T-helper 1 cell treated with Interleukin-12 subunit alpha and Interleukin-12 subunit beta and Interleukin-4 antibody, amounts not matched to agents 30 μg/mL and 1 μg/mL, for 36 hours (primary cell): Measurements from ENCODE around the gene MEN1.
"Not testable (repeated sequence)": the region's sequence is repeated elsewhere in the genome, so short reads cannot be mapped to it uniquely, and the experiment has no call there.

Experiments used
- H3K27ac Mint-ChIP-seq: one replicate; pipeline ENCODE4 v1.8.0; 2021; ENCODE audit warnings: mild to moderate bottlenecking, mixed read lengths
- H3K27me3 Mint-ChIP-seq: one replicate; pipeline ENCODE4 v1.8.0; 2021; ENCODE audit warnings: low read depth, mixed read lengths
- H3K36me3 Mint-ChIP-seq: one replicate; pipeline ENCODE4 v1.8.0; 2021; ENCODE audit warnings: low read depth, mixed read lengths
- H3K4me1 Mint-ChIP-seq: one replicate; pipeline ENCODE4 v1.8.0; 2021; ENCODE audit warnings: low read depth, mixed read lengths
- H3K4me3 Mint-ChIP-seq: one replicate; pipeline ENCODE4 v1.8.0; 2021; ENCODE audit warnings: mild to moderate bottlenecking, moderate library complexity, mixed read lengths
- H3K9me3 Mint-ChIP-seq: one replicate; pipeline ENCODE4 v1.8.0; 2021; ENCODE audit warnings: mixed read lengths

MEN1 gene

GRCh38 chr11:64850979-64851567, 40.7 kb upstream of the MEN1 start:
- no peaks in the 10 kb centered on the region for H3K27me3 Mint-ChIP-seq
- H3K27ac Mint-ChIP-seq, result peak overlapping the region; percentile 89
- H3K4me3 Mint-ChIP-seq, result peak overlapping the region; percentile 2
- H3K4me1 Mint-ChIP-seq, result peaks cover 64% of the 10 kb centered on the region
- no peaks in the 10 kb centered on the region for H3K9me3 Mint-ChIP-seq
- peaks cover 21% of the 10 kb centered on the region for H3K36me3 Mint-ChIP-seq

DNA sequence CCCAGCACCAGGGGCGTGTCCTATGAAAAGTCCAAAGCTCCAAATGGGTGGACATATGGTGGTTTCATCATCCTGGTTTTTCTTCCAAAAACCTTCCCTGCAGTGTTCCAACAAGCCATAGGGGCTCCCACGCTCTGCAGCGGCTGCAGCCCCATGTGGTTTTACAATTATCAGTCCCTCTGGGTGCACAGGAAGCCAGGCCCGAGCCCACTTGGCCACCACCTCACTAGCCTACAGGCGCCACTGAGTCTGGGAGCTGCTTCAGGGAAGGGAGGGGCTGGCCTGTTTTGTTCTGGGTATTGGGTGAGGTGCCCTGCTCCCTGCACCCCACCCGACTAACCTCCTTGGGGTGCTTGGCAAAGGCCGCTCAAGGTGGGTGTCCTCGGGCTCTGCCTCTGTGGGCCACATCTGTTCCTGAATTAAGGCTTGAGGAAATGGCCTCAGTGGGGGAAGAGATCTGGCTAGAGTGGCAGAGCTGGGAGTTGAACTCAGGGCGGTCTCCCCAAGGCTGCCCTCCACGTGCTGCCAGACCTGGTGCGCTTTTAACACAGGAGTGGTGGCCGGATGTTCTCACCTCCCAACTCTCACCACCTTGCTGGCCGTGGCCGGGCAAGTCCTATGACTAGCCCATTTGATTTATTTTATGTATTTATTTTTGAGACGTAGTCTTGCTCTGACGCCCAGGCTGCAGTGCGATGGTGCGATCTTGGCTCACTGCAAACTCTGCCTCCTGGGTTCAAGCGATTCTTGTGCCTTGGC, 39.4 kb upstream of the MEN1 start:
- Mint-ChIP-seq H3K4me1 (peaks cover 57% of the 10 kb centered on the region), H3K36me3 (peaks cover 12% of the 10 kb centered on the region), H3K27ac (no peak overlapping the region), H3K9me3 (no peaks in the 10 kb centered on the region), H3K4me3 (no peak overlapping the region), H3K27me3 (no peaks in the 10 kb centered on the region)

- Mint-ChIP-seq H3K9me3 (no peaks in the 10 kb centered on the region), H3K27me3 (no peaks in the 10 kb centered on the region), H3K4me1 (peaks cover 52% of the 10 kb centered on the region), H3K27ac (no peak overlapping the region), H3K4me3 (no peak overlapping the region), H3K36me3 (peaks cover 6% of the 10 kb centered on the region)
Measured at GRCh38 chr11:64848826-64849597, 38.7 kb upstream of the MEN1 start.

- H3K4me1 Mint-ChIP-seq, result peaks cover 50% of the 10 kb centered on the region
- no peak overlapping the region for H3K4me3 Mint-ChIP-seq
- H3K36me3 Mint-ChIP-seq, result peaks cover 5% of the 10 kb centered on the region
- no peaks in the 10 kb centered on the region for H3K27me3 Mint-ChIP-seq
- peak overlapping the region; percentile 49 for H3K27ac Mint-ChIP-seq
- H3K9me3 Mint-ChIP-seq, result no peaks in the 10 kb centered on the region
Measured at GRCh38 chr11:64848214-64848825, 38.0 kb upstream of the MEN1 start.

GRCh38 chr11:64846998-64847666, 36.8 kb upstream of the MEN1 start:
- no peaks in the 10 kb centered on the region for H3K9me3 Mint-ChIP-seq
- H3K4me3 Mint-ChIP-seq, result no peak overlapping the region
- peaks cover 42% of the 10 kb centered on the region for H3K4me1 Mint-ChIP-seq
- no peaks in the 10 kb centered on the region for H3K27me3 Mint-ChIP-seq
- H3K36me3 Mint-ChIP-seq, result peaks cover 3% of the 10 kb centered on the region
- no peak overlapping the region for H3K27ac Mint-ChIP-seq

- not testable (repeated sequence) for H3K27me3 Mint-ChIP-seq, H3K4me3 Mint-ChIP-seq, H3K27ac Mint-ChIP-seq, H3K36me3 Mint-ChIP-seq, H3K9me3 Mint-ChIP-seq
- H3K4me1 Mint-ChIP-seq, result peaks cover 28% of the 10 kb centered on the region
Measured at GRCh38 chr11:64845776-64846129, 35.4 kb upstream of the MEN1 start.

GRCh38 chr11:64845129-64845775, 34.9 kb upstream of the MEN1 start:
- peak overlapping the region; percentile 37 for H3K4me3 Mint-ChIP-seq

GRCh38 chr11:64844330-64845128, 34.2 kb upstream of the MEN1 start, which contains the start of gene CDC42BPG:
CDC42BPG (minus strand) TSS chr11:64844653; CDS start chr11:64844569, 84 bp downstream.
- peak within 1 kb of the TSS; percentile 71 for H3K4me3 Mint-ChIP-seq

More at GRCh38 chr11:64845129-64845775, 34.9 kb upstream of the MEN1 start:
- peaks cover 28% of the 10 kb centered on the region for H3K4me1 Mint-ChIP-seq
- peak overlapping the region; percentile 34 for H3K27ac Mint-ChIP-seq
- no peaks in the 10 kb centered on the region for H3K36me3 Mint-ChIP-seq
- no peaks in the 10 kb centered on the region for H3K9me3 Mint-ChIP-seq
- H3K27me3 Mint-ChIP-seq, result no peaks in the 10 kb centered on the region

DNA sequence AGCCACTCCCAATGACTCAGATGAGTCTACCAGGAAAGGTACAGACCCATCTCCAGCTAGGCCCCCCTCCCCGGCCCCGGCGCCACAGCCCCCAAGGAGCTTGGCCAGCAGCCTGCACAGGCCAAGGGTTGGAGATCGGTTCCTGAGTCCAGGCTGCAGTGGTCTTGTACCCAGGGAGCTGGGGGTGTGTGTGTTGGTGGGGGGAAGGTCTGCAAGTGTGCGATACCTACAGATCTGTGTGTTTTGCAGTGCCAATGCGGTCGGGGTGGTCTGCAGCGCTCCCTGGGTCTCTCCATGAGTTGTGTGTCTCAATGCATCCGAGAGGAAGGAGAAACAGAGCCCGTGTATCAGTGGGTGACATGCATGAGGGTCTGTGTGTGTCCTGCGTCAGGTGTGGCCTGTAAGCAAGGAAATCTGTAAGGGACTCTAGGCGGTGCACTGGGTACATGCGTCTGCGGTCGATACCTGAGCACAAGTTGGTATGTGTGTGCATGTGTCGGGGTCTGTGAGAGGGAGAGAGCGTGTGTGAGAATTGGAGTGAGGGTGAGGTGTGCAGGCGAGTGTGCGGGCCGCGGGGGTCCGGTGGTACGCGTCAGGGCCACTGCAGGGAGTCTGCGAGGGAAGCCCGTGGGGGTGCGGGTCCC, 33.5 kb upstream of the MEN1 start:
- Mint-ChIP-seq H3K36me3 (no peaks in the 10 kb centered on the region), H3K27me3 (no peaks in the 10 kb centered on the region), H3K9me3 (no peaks in the 10 kb centered on the region), H3K4me1 (peaks cover 22% of the 10 kb centered on the region), H3K4me3 (peak overlapping the region; percentile 71), H3K27ac (no peak overlapping the region)

More at GRCh38 chr11:64844330-64845128, 34.2 kb upstream of the MEN1 start, which contains the start of gene CDC42BPG:
- Mint-ChIP-seq H3K9me3 (no peaks in the 10 kb centered on the region), H3K4me1 (peaks cover 25% of the 10 kb centered on the region), H3K36me3 (no peaks in the 10 kb centered on the region), H3K27me3 (no peaks in the 10 kb centered on the region), H3K27ac (peak within 1 kb of the TSS; percentile 34)

- Mint-ChIP-seq H3K36me3 (no peaks in the 10 kb centered on the region), H3K9me3 (no peaks in the 10 kb centered on the region), H3K27ac (peak overlapping the region; percentile 17), H3K4me1 (peaks cover 16% of the 10 kb centered on the region), H3K27me3 (no peaks in the 10 kb centered on the region), H3K4me3 (peak overlapping the region; percentile 75)
Measured at GRCh38 chr11:64842851-64843685, 32.7 kb upstream of the MEN1 start.

DNA sequence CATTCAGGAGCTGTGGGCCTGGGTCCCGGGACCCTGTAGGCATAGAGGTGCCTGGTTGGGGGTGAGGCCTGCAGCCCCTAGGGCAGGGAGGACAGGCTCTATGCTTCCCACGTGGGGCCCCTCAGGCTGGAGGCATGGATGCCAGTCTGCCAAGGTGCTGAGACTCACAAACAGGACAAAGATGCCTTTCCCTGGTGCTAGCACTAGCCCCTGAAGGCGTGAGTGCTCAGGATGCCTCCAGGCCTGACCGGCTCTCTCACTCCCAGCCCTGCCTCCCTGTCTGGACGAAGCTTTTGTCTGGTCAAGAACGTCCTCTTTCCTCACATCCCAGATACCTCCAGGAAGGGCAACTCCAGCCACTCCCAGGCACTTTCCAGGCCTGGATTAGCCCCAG, 32.0 kb upstream of the MEN1 start:
- Mint-ChIP-seq H3K4me1 (peaks cover 13% of the 10 kb centered on the region), H3K36me3 (no peaks in the 10 kb centered on the region), H3K27me3 (no peaks in the 10 kb centered on the region), H3K4me3 (no peak overlapping the region), H3K9me3 (no peaks in the 10 kb centered on the region), H3K27ac (no peak overlapping the region)
